ENCODE results near the gene ELF1.

GRCh38 chr13:41048640-41049039 lies 29.5 kb upstream of the ELF1 start:
- TF ChIP-seq GATA2 (IDR thresholded peaks at IDR 0.05; ENCODE audit: low read depth, low read length) (no peak), GATA3 (IDR thresholded peaks at IDR 0.05; ENCODE audit: low read depth, low read length) (no peak)

Measured in SH-SY5Y (cell line).